ENCODE results near the gene ACAP1. TPM values are rescaled to one million over a fixed set of nuclear protein-coding genes. Genes with fewer than 3 reads are reported as not detected.

The ACAP1 gene
- total and polyA plus RNA-seq, 10 donors, result 118 to 312 (median 215) TPM

- no peak for TF ChIP-seq CTCF (IDR thresholded peaks at IDR 0.05 in 8 of 11, conservative IDR thresholded peaks at IDR 0.05 in 3 of 11)
- no peak for TF ChIP-seq POLR2AphosphoS5 (IDR thresholded peaks at IDR 0.05)
- no peak for TF ChIP-seq POLR2A (IDR thresholded peaks at IDR 0.05)
- Histone ChIP-seq H3K27me3 (replicated peaks in 1 of 7) (no peaks in the 10 kb centered on the region), H3K9me3 (no peaks in the 10 kb centered on the region), H3K27ac (no peak overlapping the region), H3K4me3 (no peak overlapping the region), H3K4me1 (peaks cover 9 to 37% (median 30%) of the 10 kb centered on the region in 6 donors), H3K36me3 (no peaks in the 10 kb centered on the region)
- DNase-seq, result no peak
- intact Hi-C loops (cut with DNase I; ENCODE audit: low total_unique reads), result no loop called here
- 84 to 96% (median 90%) methylated on average over 2 of the region's 2 CpGs for WGBS, 5 donors
These were observed 62.3 kb downstream of the ACAP1 start for GRCh38 chr17:7398612-7399011.

Small RNA genes within 50 kb of the gene (small RNA-seq; reads per million reads assigned to genes)
- gene AC026954.2, result 0 reads per million in 4 donors

Other genes with a start within 250 kb of the ACAP1 start
Only the 30 nearest of the 35 such genes appear.
- gene ASGR1, start 157.2 kb upstream of the ACAP1 start, total RNA-seq, result 1 to 10 TPM; 1.5 to 7.2 (median 3.7) TPM
- gene ASGR1, start 157.2 kb upstream of the ACAP1 start, polyA plus RNA-seq, result 10 to 100 TPM in 1 of 3 donors, 1 to 10 TPM in 2; 1.3 to 10.2 (median 6.4) TPM
- gene DLG4, start 116.7 kb upstream of the ACAP1 start, total RNA-seq, result 10 to 100 TPM; 17.0 to 38.5 (median 30.5) TPM
- 10 to 100 TPM in 1 of 3 donors, 1 to 10 TPM in 2; 3.0 to 21.5 (median 4.3) TPM for gene DLG4, start 116.7 kb upstream of the ACAP1 start, polyA plus RNA-seq
- 100 to 1,000 TPM; 402 to 903 (median 548) TPM for gene ACADVL, start 116.6 kb upstream of the ACAP1 start, total RNA-seq
- 100 to 1,000 TPM; 320 to 963 (median 710) TPM for gene ACADVL, start 116.6 kb upstream of the ACAP1 start, polyA plus RNA-seq
- gene DVL2, start 102.0 kb upstream of the ACAP1 start, total RNA-seq, result 10 to 100 TPM; 36.9 to 48.0 (median 39.2) TPM
- gene DVL2, start 102.0 kb upstream of the ACAP1 start, polyA plus RNA-seq, result 10 to 100 TPM in 2 of 3 donors, 1 to 10 TPM in 1; 9.8 to 29.2 (median 11.7) TPM
- 10 to 100 TPM; 33.1 to 47.6 (median 38.8) TPM for gene PHF23, start 97.1 kb upstream of the ACAP1 start, total RNA-seq
- 10 to 100 TPM; 27.4 to 50.4 (median 33.2) TPM for gene PHF23, start 97.1 kb upstream of the ACAP1 start, polyA plus RNA-seq
- 100 to 1,000 TPM; 222 to 519 (median 438) TPM for gene GABARAP, start 94.1 kb upstream of the ACAP1 start, total RNA-seq
- gene GABARAP, start 94.1 kb upstream of the ACAP1 start, polyA plus RNA-seq, result 100 to 1,000 TPM; 755 to 855 (median 822) TPM
- 100 to 1,000 TPM in 4 of 7 donors, 10 to 100 TPM in 3; 83.1 to 133 (median 119) TPM for gene CTDNEP1, start 84.8 kb upstream of the ACAP1 start, total RNA-seq
- 100 to 1,000 TPM in 1 of 3 donors, 10 to 100 TPM in 2; 69.3 to 104 (median 86.1) TPM for gene CTDNEP1, start 84.8 kb upstream of the ACAP1 start, polyA plus RNA-seq
- gene ELP5, start 84.3 kb upstream of the ACAP1 start, total RNA-seq, result 10 to 100 TPM; 22.1 to 40.3 (median 36.3) TPM
- 10 to 100 TPM; 36.2 to 40.2 (median 37.2) TPM for gene ELP5, start 84.3 kb upstream of the ACAP1 start, polyA plus RNA-seq
- gene CLDN7, start 74.1 kb upstream of the ACAP1 start, total RNA-seq, result 1 to 10 TPM in 6 of 7 donors, under 1 TPM in 1; 0.74 to 6.6 (median 2.4) TPM
- 1 to 10 TPM; 2.9 to 6.0 (median 4.3) TPM for gene CLDN7, start 74.1 kb upstream of the ACAP1 start, polyA plus RNA-seq
- 1 to 10 TPM in 1 of 7 donors, under 1 TPM in 6; 0.39 to 1.6 (median 0.51) TPM for gene SLC2A4, start 54.8 kb upstream of the ACAP1 start, total RNA-seq
- gene SLC2A4, start 54.8 kb upstream of the ACAP1 start, polyA plus RNA-seq, result under 1 TPM; 0.07 to 0.56 (median 0.29) TPM
- gene YBX2, start 41.9 kb upstream of the ACAP1 start, total RNA-seq, result under 1 TPM in 3 of 7 donors, not detected in 4; 0.11 to 0.40 (median 0.19) TPM
- gene YBX2, start 41.9 kb upstream of the ACAP1 start, polyA plus RNA-seq, result under 1 TPM; 0.09 to 0.22 (median 0.12) TPM
- 100 to 1,000 TPM; 117 to 326 (median 244) TPM for gene EIF5A, start 28.9 kb upstream of the ACAP1 start, total RNA-seq
- 100 to 1,000 TPM; 310 to 426 (median 376) TPM for gene EIF5A, start 28.9 kb upstream of the ACAP1 start, polyA plus RNA-seq
- 100 to 1,000 TPM in 2 of 7 donors, 10 to 100 TPM in 5; 54.1 to 123 (median 65.4) TPM for gene GPS2, start 21.2 kb upstream of the ACAP1 start, total RNA-seq
- gene GPS2, start 21.2 kb upstream of the ACAP1 start, polyA plus RNA-seq, result 10 to 100 TPM; 56.6 to 73.2 (median 70.9) TPM
- gene NEURL4, start 7.2 kb upstream of the ACAP1 start, total RNA-seq, result 10 to 100 TPM; 16.5 to 53.9 (median 44.3) TPM
- gene NEURL4, start 7.2 kb upstream of the ACAP1 start, polyA plus RNA-seq, result 10 to 100 TPM; 17.6 to 48.6 (median 36.3) TPM
- gene KCTD11, start 15.6 kb downstream of the ACAP1 start, total RNA-seq, result 10 to 100 TPM in 1 of 7 donors, 1 to 10 TPM in 6; 7.7 to 10.0 (median 9.1) TPM
- 10 to 100 TPM in 1 of 3 donors, 1 to 10 TPM in 2; 5.4 to 12.0 (median 6.0) TPM for gene KCTD11, start 15.6 kb downstream of the ACAP1 start, polyA plus RNA-seq
- gene TMEM95, start 18.6 kb downstream of the ACAP1 start, total RNA-seq, result not detected
- gene TMEM95, start 18.6 kb downstream of the ACAP1 start, polyA plus RNA-seq, result not detected
- gene TNK1, start 44.6 kb downstream of the ACAP1 start, total RNA-seq, result 10 to 100 TPM in 1 of 7 donors, 1 to 10 TPM in 6; 4.2 to 16.2 (median 6.4) TPM
- 1 to 10 TPM; 6.6 to 8.7 (median 8.3) TPM for gene TNK1, start 44.6 kb downstream of the ACAP1 start, polyA plus RNA-seq
- 10 to 100 TPM; 34.1 to 63.2 (median 51.1) TPM for gene PLSCR3, start 58.0 kb downstream of the ACAP1 start, total RNA-seq
- 10 to 100 TPM; 31.3 to 45.9 (median 33.3) TPM for gene PLSCR3, start 58.0 kb downstream of the ACAP1 start, polyA plus RNA-seq
- gene TMEM256, start 67.6 kb downstream of the ACAP1 start, total RNA-seq, result 10 to 100 TPM; 39.1 to 82.5 (median 50.3) TPM
- gene TMEM256, start 67.6 kb downstream of the ACAP1 start, polyA plus RNA-seq, result 100 to 1,000 TPM; 175 to 193 (median 179) TPM
- 10 to 100 TPM in 6 of 7 donors, 1 to 10 TPM in 1; 8.7 to 23.0 (median 13.0) TPM for gene NLGN2, start 71.3 kb downstream of the ACAP1 start, total RNA-seq
- gene NLGN2, start 71.3 kb downstream of the ACAP1 start, polyA plus RNA-seq, result 1 to 10 TPM; 2.2 to 6.5 (median 4.3) TPM
- gene SPEM1, start 83.8 kb downstream of the ACAP1 start, total RNA-seq, result not detected
- gene SPEM1, start 83.8 kb downstream of the ACAP1 start, polyA plus RNA-seq, result not detected
- gene SPEM2, start 89.1 kb downstream of the ACAP1 start, total RNA-seq, result not detected
- not detected for gene SPEM2, start 89.1 kb downstream of the ACAP1 start, polyA plus RNA-seq
- not detected for gene SPEM3, start 92.3 kb downstream of the ACAP1 start, total RNA-seq
- not detected for gene SPEM3, start 92.3 kb downstream of the ACAP1 start, polyA plus RNA-seq
- 10 to 100 TPM in 5 of 7 donors, 1 to 10 TPM in 2; 7.1 to 17.4 (median 10.9) TPM for gene TMEM102, start 98.9 kb downstream of the ACAP1 start, total RNA-seq
- 1 to 10 TPM; 4.7 to 9.8 (median 7.8) TPM for gene TMEM102, start 98.9 kb downstream of the ACAP1 start, polyA plus RNA-seq
- 1 to 10 TPM; 1.0 to 5.5 (median 3.2) TPM for gene FGF11, start 103.0 kb downstream of the ACAP1 start, total RNA-seq
- gene FGF11, start 103.0 kb downstream of the ACAP1 start, polyA plus RNA-seq, result 1 to 10 TPM; 1.5 to 3.5 (median 2.0) TPM
- gene CHRNB1, start 108.5 kb downstream of the ACAP1 start, total RNA-seq, result 10 to 100 TPM in 5 of 7 donors, 1 to 10 TPM in 2; 7.3 to 12.9 (median 11.4) TPM
- gene CHRNB1, start 108.5 kb downstream of the ACAP1 start, polyA plus RNA-seq, result 10 to 100 TPM in 2 of 3 donors, 1 to 10 TPM in 1; 7.3 to 12.4 (median 11.1) TPM
- 10 to 100 TPM; 38.7 to 68.8 (median 46.5) TPM for gene ZBTB4, start 143.1 kb downstream of the ACAP1 start, total RNA-seq
- 10 to 100 TPM; 10.5 to 23.7 (median 12.3) TPM for gene ZBTB4, start 143.1 kb downstream of the ACAP1 start, polyA plus RNA-seq
- not detected for gene SLC35G6, start 144.9 kb downstream of the ACAP1 start, total RNA-seq
- gene SLC35G6, start 144.9 kb downstream of the ACAP1 start, polyA plus RNA-seq, result under 1 TPM in 1 of 3 donors, not detected in 2; 0.13 TPM
- 100 to 1,000 TPM; 108 to 196 (median 173) TPM for gene POLR2A, start 147.8 kb downstream of the ACAP1 start, total RNA-seq
- gene POLR2A, start 147.8 kb downstream of the ACAP1 start, polyA plus RNA-seq, result 10 to 100 TPM in 1 of 3 donors, 1 to 10 TPM in 2; 8.2 to 26.0 (median 8.8) TPM
- gene TNFSF12, start 212.5 kb downstream of the ACAP1 start, total RNA-seq, result 10 to 100 TPM; 37.4 to 64.6 (median 60.5) TPM
- gene TNFSF12, start 212.5 kb downstream of the ACAP1 start, polyA plus RNA-seq, result 10 to 100 TPM; 46.5 to 65.0 (median 49.3) TPM